Neural cell (in vitro differentiated cells): ENCODE measurements around the gene SDR42E1. TPM values are rescaled to one million over a fixed set of nuclear protein-coding genes. Genes with fewer than 3 reads are reported as not detected.

ENCODE experiments used
- H2AFZ ChIP-seq: fragments of 200-600, 300-800 bp; sonication (generic), shearing (Covaris generic); 2 replicates; pipeline ENCODE4 v1.6.0; 2014; ENCODE audit warnings: low read depth, mild to moderate bottlenecking, antibody characterized with exemption, low read length, moderate library complexity
- H3F3A ChIP-seq: fragments of 200-600 bp; shearing (Covaris generic); 2 replicates; pipeline ENCODE4 v1.6.1; 2016; ENCODE audit warnings: mild to moderate bottlenecking, moderate library complexity, mixed read lengths, antibody characterized with exemption, low read length; ENCODE audit not compliant: insufficient read depth, poor library complexity, severe bottlenecking
- H3K27ac ChIP-seq: fragments of 200-600, 300-800 bp; sonication (generic), shearing (Covaris generic); 2 replicates; pipeline ENCODE4 v1.5.1; 2014; ENCODE audit warnings: mild to moderate bottlenecking, low read length, moderate library complexity
- H3K27me3 ChIP-seq: fragments of 300-800, 200-600 bp; sonication (generic), shearing (Covaris generic); 2 replicates; pipeline ENCODE4 v1.6.0; 2014; ENCODE audit warnings: mild to moderate bottlenecking, low read depth, low read length, moderate library complexity; ENCODE audit not compliant: insufficient read depth
- H3K36me3 ChIP-seq: fragments of 300-800, 200-600 bp; sonication (generic), shearing (Covaris generic); 2 replicates; pipeline ENCODE4 v1.5.1; 2014; ENCODE audit warnings: mild to moderate bottlenecking, antibody characterized with exemption, low read length, moderate library complexity; ENCODE audit not compliant: insufficient read depth
- H3K4me2 ChIP-seq: fragments of 300-800, 200-600 bp; sonication (generic), shearing (Covaris generic); 2 replicates; pipeline ENCODE4 v1.6.0; 2014; ENCODE audit warnings: mild to moderate bottlenecking, low read length
- H3K4me3 ChIP-seq: fragments of 300-800, 200-600 bp; sonication (generic), shearing (Covaris generic); 2 replicates; pipeline ENCODE4 v1.5.1; 2014; ENCODE audit warnings: mild to moderate bottlenecking, low read length, moderate library complexity
- H3K79me2 ChIP-seq: fragments of 200-600 bp; shearing (Covaris generic); replicated peaks from 2 replicates; pipeline ENCODE4 v1.6.0; 2014; ENCODE audit warnings: mild to moderate bottlenecking, low read length, moderate library complexity; ENCODE audit not compliant: insufficient read depth
- H3K9ac ChIP-seq: fragments of 300-800, 200-600 bp; sonication (generic), shearing (Covaris generic); 2 replicates; pipeline ENCODE4 v1.6.1; 2016; ENCODE audit warnings: mild to moderate bottlenecking, low read length, mixed read lengths
- H3K9me2 ChIP-seq: fragments of 200-600 bp; shearing (Covaris generic); 2 replicates; pipeline ENCODE4 v1.6.1; 2016; ENCODE audit warnings: mild to moderate bottlenecking, low read length, mixed read lengths; ENCODE audit not compliant: insufficient read depth
- H3K9me3 ChIP-seq: fragments of 200-600, 300-800 bp; sonication (generic), shearing (Covaris generic); 2 replicates; pipeline ENCODE4 v1.6.1; 2016; ENCODE audit warnings: mild to moderate bottlenecking, mixed run types, low read length, moderate library complexity, mixed read lengths
- H4K20me1 ChIP-seq: fragments of 200-600 bp; shearing (Covaris generic); 2 replicates; pipeline ENCODE4 v1.6.1; 2016; ENCODE audit warnings: mild to moderate bottlenecking, mixed run types; ENCODE audit not compliant: insufficient read depth
- CTCF ChIP-seq: fragments of 450-650 bp; IDR thresholded peaks from 2 replicates; pipeline ENCODE4 v1.5.1; 2014; ENCODE audit warnings: antibody characterized with exemption, mild to moderate bottlenecking, moderate library complexity; ENCODE audit not compliant: poor library complexity, severe bottlenecking
- EP300 ChIP-seq: fragments of 450-650 bp; conservative IDR thresholded peaks from 2 replicates; pipeline ENCODE4 v1.6.1; 2014; ENCODE audit warnings: antibody characterized with exemption, mild to moderate bottlenecking, moderate library complexity; ENCODE audit not compliant: poor library complexity, severe bottlenecking
- EZH2 ChIP-seq: fragments of 200-600, 300-800 bp; shearing (Covaris generic), sonication (generic); IDR thresholded peaks from 2 replicates; pipeline ENCODE4 v1.6.1; 2014; ENCODE audit warnings: antibody characterized with exemption, low read length, borderline replicate concordance, mild to moderate bottlenecking; ENCODE audit not compliant: insufficient read depth, poor library complexity, severe bottlenecking
- MXI1 ChIP-seq: fragments of 450-650 bp; conservative IDR thresholded peaks from 2 replicates; pipeline ENCODE4 v1.6.1; 2014; ENCODE audit warnings: antibody characterized with exemption, mild to moderate bottlenecking; ENCODE audit not compliant: poor library complexity, severe bottlenecking
- POLR2AphosphoS5 ChIP-seq: IDR thresholded peaks from 2 replicates; pipeline ENCODE4 v1.6.1; 2012
- RAD21 ChIP-seq: fragments of 450-650 bp; conservative IDR thresholded peaks from 2 replicates; pipeline ENCODE4 v1.6.1; 2014; ENCODE audit warnings: antibody characterized with exemption, mild to moderate bottlenecking, moderate library complexity
- SMC3 ChIP-seq: fragments of 450-650 bp; conservative IDR thresholded peaks from 2 replicates; pipeline ENCODE4 v1.6.1; 2014; ENCODE audit warnings: antibody characterized with exemption, mild to moderate bottlenecking, moderate library complexity; ENCODE audit not compliant: poor library complexity
- TAF1 ChIP-seq: IDR thresholded peaks from 2 replicates; pipeline ENCODE4 v1.6.1; 2012; ENCODE audit warnings: low read depth
- polyA plus RNA-seq: library from polyadenylated mRNA; depleted of rRNA; stranded (reverse); fragments of >200 nt; gene quantifications from 2 replicates; pipeline ENCODE4 v1.2.3, GENCODE V29; 2014
- TF ChIP-seq, protein P1 (sequence below): IDR thresholded peaks from 2 replicates; pipeline ENCODE4 v1.6.1; 2012; ENCODE audit warnings: borderline replicate concordance

SDR42E1 gene
- polyA plus RNA-seq, 1 donor from 2014 or later, result 0.02 TPM

DNA sequence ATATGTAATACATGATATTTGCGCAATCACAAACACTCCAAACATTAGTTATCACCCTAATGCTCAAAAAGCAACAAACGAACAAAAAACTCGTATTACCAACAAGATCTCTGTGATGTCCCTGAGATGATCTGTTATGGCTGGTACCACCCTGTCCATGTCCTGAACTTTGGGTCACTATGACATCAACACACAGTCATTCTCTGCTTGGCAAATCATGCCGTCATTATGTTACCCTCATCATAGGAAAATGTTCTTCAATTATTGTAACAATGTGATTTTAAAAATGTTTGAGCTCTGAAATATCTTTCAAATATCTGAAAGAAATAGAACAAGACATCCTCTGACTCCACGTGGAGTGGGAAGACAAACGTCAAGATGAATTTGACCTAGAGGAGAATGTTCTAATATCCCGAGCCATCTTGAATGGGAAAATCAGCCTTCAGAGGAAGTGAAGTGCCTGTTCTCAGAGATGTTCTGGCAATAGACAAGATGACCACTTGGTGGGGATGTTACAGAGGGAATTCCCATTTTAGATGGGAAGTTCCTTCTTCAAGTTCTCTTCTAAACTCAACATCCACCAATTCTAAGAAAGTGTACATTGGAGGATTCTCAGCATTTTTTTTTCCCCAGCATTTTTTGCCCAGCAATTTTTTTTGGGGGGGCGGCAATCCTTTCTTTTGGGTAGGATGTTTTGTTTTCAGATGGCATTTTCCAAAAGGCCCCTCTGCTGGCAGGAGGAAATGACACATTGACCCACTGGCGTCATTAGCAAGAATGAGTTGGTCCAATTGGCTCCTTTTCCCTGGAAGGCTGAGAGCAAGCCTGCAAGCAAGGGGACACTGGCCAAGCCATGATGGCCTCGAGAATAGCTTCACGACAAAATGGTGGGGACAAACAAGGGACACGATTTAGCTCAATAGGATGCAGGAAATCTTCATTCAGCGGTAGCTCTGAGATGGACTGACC lies 20.1 kb upstream of the SDR42E1 start:
- H3K27ac ChIP-seq, result no peak overlapping the region
- H3K9me2 ChIP-seq, result no peaks in the 10 kb centered on the region
- H3K36me3 ChIP-seq, result no peaks in the 10 kb centered on the region
- peak; percentile 39 for TF ChIP-seq CTCF
- TF ChIP-seq MXI1, result no peak
- TF ChIP-seq POLR2AphosphoS5, result no peak
- TF ChIP-seq TAF1, result no peak
- TF ChIP-seq RAD21, result peak; percentile 51
- TF ChIP-seq, protein P1, sequence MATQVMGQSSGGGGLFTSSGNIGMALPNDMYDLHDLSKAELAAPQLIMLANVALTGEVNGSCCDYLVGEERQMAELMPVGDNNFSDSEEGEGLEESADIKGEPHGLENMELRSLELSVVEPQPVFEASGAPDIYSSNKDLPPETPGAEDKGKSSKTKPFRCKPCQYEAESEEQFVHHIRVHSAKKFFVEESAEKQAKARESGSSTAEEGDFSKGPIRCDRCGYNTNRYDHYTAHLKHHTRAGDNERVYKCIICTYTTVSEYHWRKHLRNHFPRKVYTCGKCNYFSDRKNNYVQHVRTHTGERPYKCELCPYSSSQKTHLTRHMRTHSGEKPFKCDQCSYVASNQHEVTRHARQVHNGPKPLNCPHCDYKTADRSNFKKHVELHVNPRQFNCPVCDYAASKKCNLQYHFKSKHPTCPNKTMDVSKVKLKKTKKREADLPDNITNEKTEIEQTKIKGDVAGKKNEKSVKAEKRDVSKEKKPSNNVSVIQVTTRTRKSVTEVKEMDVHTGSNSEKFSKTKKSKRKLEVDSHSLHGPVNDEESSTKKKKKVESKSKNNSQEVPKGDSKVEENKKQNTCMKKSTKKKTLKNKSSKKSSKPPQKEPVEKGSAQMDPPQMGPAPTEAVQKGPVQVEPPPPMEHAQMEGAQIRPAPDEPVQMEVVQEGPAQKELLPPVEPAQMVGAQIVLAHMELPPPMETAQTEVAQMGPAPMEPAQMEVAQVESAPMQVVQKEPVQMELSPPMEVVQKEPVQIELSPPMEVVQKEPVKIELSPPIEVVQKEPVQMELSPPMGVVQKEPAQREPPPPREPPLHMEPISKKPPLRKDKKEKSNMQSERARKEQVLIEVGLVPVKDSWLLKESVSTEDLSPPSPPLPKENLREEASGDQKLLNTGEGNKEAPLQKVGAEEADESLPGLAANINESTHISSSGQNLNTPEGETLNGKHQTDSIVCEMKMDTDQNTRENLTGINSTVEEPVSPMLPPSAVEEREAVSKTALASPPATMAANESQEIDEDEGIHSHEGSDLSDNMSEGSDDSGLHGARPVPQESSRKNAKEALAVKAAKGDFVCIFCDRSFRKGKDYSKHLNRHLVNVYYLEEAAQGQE, result no peak
- no peak for TF ChIP-seq EZH2
- peak; percentile 31 for TF ChIP-seq SMC3
- no peak for TF ChIP-seq EP300
- no peak overlapping the region for H2AFZ ChIP-seq
- H3K27me3 ChIP-seq, result no peaks in the 10 kb centered on the region
- H3K4me3 ChIP-seq, result no peak overlapping the region
- H3K9ac ChIP-seq, result no peak overlapping the region
- H4K20me1 ChIP-seq, result no peaks in the 10 kb centered on the region
- no peaks in the 10 kb centered on the region for H3K9me3 ChIP-seq
- no peaks in the 10 kb centered on the region for H3F3A ChIP-seq
- H3K79me2 ChIP-seq, result no peaks in the 10 kb centered on the region
- no peak overlapping the region for H3K4me2 ChIP-seq

DNA sequence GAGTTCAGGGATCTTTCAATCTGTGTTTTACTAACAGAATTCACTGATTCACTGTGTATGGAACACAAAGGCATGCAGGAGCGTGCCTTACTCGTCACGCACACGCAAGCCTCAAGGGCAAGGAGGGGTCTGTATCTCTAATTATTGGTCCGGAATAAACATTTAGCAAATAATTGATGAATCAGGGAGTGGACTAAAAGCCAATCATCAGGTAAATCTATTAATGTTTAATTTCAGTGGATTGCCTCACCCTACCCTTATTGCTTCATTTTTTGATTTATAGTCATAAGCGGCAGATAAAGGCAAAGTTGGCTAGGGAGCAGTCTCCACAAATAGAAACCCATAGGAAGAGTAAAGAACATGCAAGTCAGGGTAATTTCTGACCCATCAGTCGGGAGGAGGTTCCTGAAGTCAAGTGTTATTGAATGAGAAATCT lies 16.4 kb upstream of the SDR42E1 start:
- no peak overlapping the region for H2AFZ ChIP-seq
- no peak overlapping the region for H3K4me2 ChIP-seq
- TF ChIP-seq SMC3 (no peak), EZH2 (no peak), TAF1 (no peak), RAD21 (no peak), POLR2AphosphoS5 (no peak), MXI1 (no peak), EP300 (no peak), CTCF (no peak)
- TF ChIP-seq, protein P1, result no peak
- no peaks in the 10 kb centered on the region for H3K36me3 ChIP-seq
- H3K27me3 ChIP-seq, result no peaks in the 10 kb centered on the region
- H3K9me3 ChIP-seq, result no peaks in the 10 kb centered on the region
- H3K27ac ChIP-seq, result no peak overlapping the region
- H3K79me2 ChIP-seq, result no peaks in the 10 kb centered on the region
- H3K4me3 ChIP-seq, result no peak overlapping the region
- no peak overlapping the region for H3K9ac ChIP-seq
- H3K9me2 ChIP-seq, result no peaks in the 10 kb centered on the region
- no peaks in the 10 kb centered on the region for H4K20me1 ChIP-seq
- H3F3A ChIP-seq, result no peaks in the 10 kb centered on the region
